Activated CD4-positive, alpha-beta T cell treated with anti-CD3 and anti-CD28 coated beads for 48 hours (primary cell): ENCODE measurements around the gene ARMC9.
"Not testable (repeated sequence)": the region's sequence is repeated elsewhere in the genome, so short reads cannot be mapped to it uniquely, and the experiment has no call there.

Experiments
- DNase-seq: peaks from one replicate; pipeline ENCODE4 v3.0.0-alpha.2; 2020

The ARMC9 gene

DNA sequence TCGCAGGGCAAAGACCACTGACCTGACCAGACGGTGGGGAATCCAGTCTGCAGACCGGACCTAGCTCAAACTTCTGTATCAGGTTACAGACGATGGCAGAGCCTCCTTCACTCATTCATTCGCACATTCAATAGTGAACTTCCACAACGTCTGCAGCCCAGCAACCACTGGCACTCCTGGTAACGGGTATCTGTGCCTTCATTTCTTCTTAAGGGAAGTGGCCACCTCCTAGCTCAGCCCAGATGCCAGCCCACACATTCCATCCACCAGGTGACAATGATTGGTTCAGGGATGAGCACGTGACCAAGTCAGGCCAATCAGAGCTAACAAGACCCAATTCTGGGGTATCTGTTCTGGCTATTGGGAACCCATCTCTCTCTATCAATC is 15.9 kb upstream of the ARMC9 start:
- no peak for DNase-seq

DNA sequence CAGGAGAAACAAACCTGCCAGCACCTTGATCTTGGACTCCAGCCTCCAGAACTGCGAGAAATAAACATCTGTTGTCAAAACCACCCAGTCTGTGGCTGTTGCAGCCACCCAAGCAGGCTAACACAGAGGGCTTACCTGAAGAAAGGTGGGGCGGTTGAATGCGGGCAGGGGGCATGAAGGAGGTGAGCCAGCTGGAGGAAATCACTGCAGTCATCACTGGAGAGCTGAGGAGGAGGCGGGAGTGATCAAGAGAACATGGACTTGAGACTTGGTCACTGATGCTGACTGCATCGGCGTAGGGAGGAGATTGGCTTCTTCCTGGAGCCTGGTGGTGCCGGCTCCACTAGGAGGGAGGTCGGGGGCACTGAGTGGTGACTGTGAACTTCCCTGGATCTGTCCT is 14.6 kb upstream of the ARMC9 start:
- DNase-seq = no peak

DNA sequence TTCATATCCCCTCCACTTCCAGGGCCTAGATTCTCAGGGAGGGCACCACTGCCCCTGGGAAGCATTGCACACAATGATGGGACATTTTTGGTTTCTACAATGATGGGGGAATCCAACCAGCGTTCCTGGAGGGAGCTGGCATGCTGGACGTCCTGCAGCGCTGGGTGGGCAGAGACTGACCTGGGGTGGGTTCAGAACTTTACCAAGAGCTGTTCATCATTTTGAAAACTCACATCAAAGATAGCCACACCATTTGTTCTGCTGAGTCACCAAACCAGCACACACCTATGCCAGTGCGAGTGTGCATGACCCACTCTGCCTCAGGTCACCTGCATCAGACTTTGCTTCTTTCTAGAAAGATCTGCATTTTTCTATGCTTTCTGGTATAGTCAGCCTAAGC is 14.1 kb upstream of the ARMC9 start:
- no peak for DNase-seq

DNA sequence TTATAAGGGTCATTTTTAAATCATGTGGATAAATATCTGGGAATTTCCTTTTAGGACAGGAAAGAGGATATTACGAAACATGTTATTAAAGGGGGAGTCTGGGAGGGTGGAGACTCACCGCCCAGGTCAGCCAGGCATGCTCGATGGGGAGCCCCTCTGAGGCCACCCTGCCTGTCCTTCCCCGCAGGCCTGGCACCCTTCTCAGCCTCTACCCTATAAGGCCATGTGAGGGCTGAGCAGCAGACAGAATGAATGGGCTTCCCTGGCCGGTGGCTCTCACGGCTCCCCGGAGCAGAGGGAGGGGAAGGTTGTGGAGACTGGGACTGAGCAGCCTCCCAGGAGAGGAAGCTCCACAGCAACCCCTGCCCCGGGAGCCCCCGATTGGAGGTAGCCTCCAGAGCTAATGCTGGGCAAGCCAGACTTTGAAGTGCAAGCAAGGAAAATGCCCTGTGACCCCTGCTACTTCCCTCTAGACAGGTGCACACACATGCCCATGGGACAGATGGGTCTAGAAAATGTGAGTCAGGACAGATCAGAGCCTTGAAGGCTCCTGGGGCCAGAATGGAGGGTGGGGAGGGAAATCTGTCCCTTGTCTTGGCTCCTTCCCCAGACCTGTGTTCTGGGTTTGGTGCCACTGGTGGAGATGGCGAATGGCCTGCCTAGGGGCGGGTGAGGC is 13.2 kb upstream of the ARMC9 start:
- DNase-seq = no peak

DNA sequence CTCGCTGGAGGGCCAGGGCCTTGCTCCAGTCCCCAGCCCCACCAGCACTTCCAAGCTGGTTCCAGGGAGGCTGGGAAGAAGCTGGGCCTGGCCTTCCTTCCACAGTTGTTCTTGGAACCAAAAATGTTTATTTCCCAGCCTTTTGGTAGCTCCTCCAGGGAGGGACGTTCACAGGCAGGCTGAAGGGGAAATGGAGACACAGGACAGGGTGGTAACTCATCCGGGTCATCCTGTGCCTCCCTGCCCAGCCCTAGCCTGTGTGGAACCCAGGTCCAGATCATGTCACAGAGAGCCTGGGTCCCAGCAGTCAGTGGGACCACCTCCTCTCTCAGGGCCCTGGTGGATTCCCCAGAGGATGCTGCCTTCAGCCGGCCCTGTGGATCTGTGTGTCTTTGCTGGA is 12.5 kb upstream of the ARMC9 start:
- no peak for DNase-seq

DNA sequence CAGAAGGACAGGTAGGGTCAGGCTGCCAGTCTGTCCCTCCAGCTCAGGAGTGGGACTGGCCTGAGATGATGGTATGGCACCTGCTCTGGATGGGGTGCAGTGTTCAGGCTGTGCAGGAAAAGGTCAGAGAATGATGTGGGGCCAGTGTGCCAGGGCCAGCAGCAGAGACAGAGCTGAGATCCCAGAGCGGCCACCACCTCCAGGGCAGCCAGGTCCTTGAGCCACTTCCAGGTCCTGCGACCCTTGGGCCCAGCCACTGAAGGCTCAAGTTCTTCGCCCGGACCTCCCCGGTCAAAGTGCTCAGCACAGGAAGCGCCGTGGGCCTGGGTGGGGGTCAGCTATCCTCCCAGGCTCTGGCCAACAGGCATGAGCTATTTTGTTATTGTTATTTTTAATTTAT is 12.1 kb upstream of the ARMC9 start:
- DNase-seq = no peak

DNA sequence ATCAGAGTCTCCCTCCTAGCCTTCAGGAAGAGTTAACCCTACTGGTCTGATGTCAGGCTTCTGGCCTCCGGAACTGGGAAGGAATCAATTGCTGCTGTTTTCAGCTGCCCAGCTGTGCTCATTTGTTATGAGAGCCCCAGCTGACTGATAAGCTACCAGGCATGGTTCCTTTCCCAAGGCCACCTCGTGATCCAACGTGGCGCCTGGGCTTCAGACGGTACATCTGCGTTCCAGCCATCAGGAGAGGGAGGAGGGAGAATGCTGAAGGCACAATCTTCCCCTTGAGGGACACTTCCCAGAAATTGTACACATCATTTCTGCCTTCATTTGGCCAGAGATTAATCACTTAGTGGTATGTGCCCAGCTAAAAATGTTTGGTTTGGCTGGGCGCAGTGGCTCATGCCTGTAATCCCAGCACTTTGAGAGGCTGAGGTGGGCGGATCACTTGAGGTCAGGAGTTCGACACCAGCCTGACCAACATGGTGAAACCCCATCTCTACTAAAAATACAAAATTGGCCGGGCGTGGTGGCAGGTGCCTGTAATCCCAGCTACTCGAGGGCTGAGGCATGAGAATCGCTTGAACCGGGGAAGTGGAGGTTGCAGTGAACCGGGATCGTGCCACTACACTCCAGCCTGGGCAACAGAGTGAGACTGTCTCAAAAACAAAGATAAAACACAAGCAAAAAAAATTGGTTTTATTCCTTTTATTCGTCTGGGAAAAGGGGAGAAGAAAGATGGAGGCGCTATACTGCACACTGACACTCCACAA is 10.5 kb upstream of the ARMC9 start:
- no peak for DNase-seq

DNA sequence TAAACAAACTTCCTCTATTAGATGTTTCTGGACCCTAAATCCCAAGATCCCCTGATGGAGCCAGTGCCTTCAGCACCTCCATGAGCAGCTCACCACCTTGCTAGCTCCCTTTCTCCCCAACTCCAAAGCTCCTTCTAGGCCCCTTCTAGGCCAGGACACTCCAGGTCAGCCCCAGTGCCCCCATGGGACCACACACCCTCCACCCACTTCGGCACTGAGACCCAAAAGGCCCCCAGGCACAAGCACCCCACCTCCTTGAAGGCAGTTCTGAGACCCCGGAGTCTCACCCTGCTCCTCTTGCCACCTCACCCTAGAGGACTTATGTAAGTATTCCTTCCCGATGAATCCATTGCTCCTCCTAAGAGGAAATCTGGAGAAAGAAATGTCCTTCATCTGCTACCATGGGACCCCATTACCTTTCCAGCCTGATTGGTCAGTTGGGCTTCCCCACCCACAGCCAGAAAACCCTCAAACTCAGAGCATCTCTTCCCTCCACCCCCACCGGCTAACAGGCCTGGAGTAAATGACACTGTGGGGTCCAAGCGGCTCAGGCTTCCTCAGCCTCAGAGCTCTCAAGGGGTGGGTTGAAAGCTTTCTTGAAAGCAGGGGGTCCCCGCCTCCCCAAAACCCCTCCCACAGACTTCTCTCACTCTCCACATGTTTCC is 9.8 kb upstream of the ARMC9 start:
- DNase-seq = no peak

DNA sequence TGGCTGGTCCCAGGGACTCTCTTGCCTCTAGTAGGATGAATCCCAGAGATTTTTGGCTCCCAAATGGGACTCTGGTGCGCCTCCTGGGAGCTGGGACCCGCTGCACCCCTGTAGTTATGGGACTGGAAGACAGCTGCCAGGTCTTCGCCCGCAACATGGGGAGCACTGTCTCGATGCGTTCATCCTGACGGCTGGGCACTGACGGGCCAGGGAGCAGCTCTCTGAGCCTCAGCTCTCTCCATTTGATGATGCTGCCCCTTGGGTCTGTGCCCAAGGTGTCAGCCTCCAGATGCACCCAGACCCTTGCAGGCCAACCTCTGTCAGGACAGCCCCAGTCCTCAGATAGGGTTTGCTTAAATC is 9.3 kb upstream of the ARMC9 start:
- DNase-seq = no peak

DNA sequence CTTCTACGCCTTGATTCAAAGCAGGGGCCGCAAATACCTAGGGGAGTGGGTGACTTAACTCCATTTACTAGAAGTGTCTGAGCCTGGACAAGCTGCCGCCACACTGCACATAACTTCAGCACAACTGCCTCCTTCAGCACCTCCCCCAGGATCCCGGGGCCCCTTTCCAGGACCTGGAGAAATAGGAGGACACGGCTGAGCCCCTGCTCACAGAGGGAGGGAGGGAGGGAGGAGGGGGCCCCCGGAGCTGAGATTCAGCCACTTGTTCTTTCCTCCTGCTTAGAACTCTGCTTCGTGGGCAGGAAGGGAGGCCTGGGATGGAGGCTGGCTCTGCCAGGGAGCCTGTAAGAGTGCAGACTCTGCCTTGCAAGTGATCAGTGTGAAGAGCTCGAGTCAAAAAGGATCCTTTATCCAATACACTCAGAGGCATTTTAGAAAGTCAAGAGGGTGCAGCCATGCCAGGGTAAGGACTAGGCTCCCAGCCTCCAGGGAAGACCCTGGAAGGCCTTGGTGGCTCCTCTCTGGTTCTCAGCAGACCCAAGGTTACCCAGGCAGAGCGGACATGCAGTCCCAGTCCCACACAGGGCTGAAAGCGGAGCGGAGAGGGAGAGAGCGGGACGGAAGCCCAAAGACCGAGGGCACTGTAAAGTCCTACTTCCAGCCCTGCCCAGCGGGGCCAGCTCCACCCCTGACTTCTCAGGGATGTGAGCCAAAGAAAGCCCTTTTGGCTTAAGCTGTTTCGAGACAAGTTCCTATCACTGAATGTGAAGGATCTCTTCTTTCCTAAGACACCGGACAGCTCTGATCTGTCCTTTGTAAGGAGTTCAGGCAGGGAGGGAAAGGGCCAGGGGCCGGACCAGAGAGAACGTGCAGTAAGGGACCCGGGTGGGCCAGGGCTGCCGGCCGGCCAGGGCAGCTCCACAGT is 8.6 kb upstream of the ARMC9 start:
- DNase-seq = no peak

DNA sequence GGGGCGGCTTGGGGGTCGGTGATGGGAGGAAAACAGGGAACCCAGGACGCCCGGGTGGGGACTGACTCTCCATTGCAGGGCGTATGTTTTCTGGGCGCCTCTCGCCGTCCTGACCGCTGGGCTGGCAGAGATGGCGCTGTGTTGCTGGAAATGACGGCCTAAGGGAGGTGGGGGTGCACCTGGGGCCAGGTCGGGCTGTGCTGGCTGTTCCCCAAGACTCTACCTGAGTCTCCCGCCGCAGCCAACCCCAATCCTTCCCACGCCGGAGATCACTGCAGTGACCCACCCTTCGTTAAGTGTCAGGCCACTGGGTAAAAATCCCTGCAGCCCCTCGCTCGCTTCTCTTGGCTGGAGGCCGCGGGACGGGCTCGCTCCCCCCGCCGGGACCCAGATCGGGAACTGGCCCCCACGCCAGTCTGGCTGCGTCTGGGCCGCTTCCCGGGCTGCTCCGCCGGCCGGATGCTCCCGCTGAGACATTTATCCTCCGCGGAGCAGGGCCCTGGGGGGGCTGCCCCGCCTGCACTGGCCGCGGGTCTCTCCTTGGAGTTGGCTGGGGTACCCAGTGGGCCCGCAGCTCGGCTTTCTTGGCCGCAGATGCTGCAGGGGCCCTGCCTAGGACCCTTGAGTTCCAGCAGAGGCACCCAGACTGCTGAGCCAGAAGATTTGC is 7.8 kb upstream of the ARMC9 start:
- no peak for DNase-seq

DNA sequence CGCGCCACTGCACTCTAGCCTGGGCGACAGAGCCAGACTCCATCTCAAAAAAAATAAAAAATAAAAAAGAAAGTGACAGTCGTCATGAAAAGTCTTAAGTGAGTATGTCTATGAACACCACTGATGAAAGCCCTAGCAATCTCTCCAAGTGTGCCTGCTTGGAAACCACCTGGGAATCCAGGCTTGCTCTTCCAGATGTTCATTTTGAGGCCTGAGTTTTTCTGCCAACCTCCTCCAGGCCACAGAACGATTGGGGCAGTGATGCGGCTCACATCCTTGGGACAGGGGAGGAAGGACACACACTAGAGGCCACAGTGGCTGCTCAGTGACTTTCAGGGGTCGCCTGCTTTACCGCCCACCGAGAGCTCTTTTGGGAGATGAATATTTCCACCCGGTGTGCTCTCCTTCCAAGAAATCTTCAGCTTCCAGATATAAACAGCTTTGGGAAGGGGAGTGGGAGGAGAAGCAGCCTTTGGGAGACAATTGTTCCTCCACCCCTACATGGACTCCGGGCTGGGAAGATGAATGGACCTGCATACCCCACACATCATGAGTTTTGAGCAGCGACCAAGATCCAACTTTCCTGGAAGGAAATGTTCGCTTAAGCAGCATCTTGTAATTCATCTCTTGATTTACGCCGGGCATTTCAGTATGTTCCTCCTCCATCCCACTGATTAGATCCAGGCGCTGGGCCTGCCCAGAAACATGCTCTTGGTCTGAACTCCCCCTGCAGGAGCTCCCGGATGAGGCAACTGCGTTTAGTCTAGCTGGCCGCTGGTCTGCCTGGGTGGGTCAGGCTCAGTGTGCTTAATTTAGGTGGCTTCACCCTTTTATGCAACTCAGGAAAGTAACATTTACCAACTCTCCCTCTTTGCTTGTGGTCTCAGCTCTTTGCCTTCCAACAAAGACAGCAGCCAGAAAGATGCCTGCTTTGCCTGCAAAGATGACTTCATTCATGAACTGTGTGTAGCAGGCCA is 6.2 kb upstream of the ARMC9 start:
- DNase-seq = no peak

DNA sequence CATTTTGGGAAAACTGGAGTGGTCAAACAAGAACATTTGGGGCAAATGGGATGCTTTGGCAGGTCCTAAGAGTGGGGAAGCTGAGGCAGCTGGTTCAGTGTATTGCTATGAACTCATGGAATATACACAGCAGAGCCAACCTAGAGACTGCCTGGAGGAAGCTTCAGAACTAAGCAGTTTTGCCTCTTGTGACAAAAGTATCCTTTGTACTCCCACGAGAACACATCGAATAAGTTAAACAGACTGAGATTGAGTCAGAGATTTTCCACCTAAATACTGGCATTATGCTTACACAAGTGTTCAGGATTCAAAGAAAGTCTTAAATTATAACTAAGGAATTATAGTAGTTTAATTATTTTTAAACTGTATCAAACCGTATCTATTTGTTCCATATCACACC is 5.2 kb upstream of the ARMC9 start:
- DNase-seq = no peak

DNA sequence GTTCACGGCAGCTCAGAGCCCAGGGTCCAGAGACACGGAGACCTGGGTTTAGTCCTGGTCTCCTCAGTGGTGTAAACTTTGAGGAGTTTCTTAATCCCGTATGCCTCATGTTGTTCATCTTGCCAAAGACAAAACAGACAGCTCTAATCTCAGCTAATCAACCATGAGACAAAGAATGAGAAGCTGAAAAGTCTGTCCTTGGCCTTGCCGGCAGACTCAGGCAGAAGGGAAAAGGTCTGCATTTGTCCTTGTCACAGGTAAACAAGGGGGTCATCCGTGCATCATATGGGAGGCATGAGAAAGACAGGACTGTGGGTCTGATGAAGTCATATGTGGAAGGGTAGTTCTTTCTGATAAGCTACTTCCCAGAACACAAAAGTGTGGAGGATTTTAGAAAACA is 1.8 kb upstream of the ARMC9 start:
- no peak for DNase-seq

DNA sequence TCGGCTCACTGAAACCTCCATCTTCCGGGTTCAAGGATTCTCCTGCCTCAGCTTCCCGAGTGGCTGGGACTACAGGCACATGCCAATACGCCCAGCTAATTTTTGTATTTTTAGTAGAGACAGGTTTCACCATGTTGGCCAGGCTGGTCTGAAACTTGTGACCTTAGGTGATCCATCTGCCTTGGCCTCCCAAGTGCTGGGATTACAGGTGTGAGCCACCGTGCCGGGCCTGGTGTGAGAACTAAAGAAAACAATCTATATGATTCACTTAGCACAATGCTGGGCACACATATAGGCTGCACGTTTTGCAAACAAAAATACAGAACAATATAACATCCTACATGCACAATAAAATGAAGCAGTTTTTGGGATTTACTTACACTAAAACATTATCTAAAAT is 1.2 kb upstream of the ARMC9 start:
- not testable (repeated sequence) for DNase-seq

DNA sequence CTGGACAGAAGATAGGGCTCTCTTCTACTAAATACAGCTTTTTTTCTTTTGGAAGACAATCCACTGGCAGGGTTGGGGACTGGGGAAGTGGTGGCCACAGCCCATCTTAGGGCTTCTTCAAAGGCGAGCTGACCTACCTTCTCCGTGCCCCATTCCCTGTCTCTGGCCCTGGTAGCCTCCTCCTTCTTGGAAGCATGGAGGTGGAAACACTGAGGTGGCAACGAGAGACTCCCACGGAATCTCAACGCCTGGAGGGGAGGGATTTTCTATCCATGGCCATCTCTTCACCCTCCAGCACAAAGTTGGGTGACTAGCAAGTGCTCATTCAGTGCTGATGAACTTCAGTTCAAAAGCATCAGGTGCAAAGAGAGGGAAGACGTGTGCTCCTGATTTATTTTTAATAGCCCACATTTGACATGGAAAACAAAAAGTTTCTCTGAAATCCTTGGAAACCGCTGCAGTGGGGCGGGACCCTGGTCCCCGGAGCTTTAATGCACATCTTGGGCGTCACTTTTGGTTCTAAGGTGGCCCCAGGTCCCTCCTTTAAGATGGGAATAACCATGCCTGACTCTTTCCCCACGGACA is 633 bp upstream of the ARMC9 start:
- DNase-seq = no peak

DNA sequence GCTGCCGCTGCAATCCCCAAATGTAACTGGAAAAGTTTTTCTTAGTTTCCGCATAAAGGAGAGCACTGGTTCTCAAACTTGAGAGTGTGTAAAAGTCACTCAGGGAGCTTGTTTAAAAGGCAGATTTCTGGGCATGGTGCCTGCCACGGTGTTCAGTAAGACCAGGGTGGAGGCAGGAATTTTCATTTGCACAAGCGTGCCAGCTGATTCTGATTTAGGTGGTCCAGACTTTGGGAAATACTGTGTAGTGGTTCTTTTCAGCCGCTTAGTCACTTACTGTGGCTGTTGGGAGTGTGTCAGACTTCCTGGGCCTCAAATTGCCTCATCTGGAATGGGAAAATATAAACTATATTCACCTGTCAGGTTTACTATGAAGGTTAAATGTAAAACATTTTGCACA is 788 bp downstream of the ARMC9 start:
- no peak for DNase-seq

DNA sequence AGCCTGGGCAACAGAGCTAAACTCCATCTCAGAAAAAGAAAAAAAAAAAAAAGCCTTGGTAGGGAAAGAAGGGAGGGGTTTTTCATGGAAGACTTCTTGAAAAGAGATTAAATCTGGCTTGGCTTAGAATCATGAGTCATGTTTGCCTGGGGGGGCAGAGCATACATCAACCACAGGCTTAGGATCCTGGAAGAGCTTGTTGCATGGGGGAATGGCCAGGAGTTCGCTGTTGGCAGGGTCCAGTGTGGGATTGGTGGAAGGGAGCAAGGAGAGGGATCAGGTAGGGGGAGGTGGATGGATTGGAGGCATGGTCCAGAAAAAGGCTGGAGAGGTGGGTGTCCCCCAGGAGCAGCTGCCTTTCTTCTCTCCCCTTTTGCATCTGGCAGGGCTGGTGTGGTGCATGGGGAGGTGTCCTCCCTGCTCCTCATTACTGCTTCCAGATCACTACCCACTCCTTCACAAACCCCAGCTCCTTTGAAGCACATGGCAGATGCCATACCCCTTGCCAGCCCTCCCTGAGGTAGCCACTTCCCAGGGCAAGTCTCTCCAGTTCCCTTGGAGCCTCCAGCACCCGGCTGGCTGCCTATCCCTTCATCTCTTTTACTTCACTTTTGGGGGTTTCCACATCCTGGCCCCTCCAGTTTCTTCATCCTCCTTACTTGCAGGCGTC is 2.5 kb downstream of the ARMC9 start:
- no peak for DNase-seq

DNA sequence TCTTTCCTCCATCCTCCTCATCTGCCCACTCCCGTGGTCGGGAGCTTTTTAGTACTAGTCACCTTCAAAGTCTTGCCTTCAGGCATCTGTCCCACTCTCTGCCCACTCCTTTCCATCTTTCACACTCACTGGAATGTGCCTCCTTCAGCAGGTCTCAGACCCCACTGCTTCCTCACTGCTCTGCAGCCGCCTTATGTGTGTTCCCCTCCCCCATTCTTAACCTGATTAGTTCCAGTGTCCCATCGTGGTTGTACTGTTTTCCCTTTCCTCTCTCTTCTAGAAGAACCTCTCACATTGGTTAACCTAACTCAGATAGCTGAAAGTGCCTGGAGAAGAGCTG is 3.0 kb downstream of the ARMC9 start:
- no peak for DNase-seq

DNA sequence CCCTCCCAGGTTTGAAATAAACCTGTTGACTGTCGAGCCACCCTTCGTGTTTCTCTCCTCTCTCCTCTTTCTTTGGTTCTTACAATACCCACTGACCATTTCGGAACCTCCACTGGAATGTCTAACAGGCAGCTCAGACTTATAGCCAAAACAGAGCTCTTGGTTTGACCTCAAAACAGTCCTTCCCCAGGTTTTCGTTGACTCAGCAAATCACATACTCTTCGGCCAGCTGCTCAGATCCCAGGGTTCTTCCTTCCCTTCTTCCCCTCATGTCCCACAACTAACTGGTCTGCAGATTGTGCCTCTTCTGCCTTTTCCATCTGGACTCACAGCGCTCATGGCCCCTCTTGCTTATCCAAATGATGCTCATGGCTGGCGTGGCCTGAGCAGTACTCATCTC is 4.7 kb downstream of the ARMC9 start:
- no peak for DNase-seq

DNA sequence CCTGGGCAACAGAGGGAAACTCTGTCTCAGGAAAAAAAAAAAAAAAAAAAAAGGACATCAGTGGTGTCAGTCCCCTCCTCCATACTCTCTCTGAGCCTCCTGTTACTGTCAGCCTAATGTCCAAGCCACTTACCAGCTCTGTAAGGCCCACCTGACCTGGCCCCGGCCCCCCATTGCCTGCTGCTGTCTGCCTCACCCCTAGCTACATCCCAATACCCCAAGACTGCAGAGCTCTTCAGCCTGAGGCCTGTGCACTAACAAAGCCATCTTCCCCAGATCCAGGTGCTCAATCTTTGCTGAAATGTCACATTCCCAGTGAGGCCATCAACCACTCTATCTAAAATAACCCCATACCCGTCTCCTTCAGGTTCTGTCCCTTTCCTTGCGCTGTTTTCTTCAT is 5.7 kb downstream of the ARMC9 start:
- no peak for DNase-seq
